CD14-positive monocyte (primary cell): ENCODE results near the gene PRCD. TPM values are rescaled to one million over a fixed set of nuclear protein-coding genes. Genes with fewer than 3 reads are reported as not detected.
"Not testable (repeated sequence)": the region's sequence is repeated elsewhere in the genome, so short reads cannot be mapped to it uniquely, and the experiment has no call there.

Source experiments
- DNase-seq, 3 donors: peaks; one replicate each; pipeline ENCODE4 v3.0.0-alpha.2; 2011 to 2022
- H2AFZ ChIP-seq: 2 replicates; pipeline ENCODE4 v1.6.0; 2012; ENCODE audit warnings: mild to moderate bottlenecking, low read depth, low read length, inconsistent platforms; ENCODE audit not compliant: insufficient read depth, poor library complexity, severe bottlenecking
- H3K27ac ChIP-seq, 2 donors: 1 replicate in 1 of 2; 2 replicates in 1 of 2; pipeline ENCODE4 v1.5.1; 2012 to 2013; ENCODE audit warnings: low read length in 2 of 2, control low read depth in 1 of 2, inconsistent platforms in 1 of 2, low read depth in 1 of 2, mild to moderate bottlenecking in 1 of 2
- H3K27me3 ChIP-seq, 2 donors: one replicate each; pipeline versions ENCODE4 v1.6.0 to v1.6.1; 2011 to 2013; ENCODE audit warnings: low read length in 2 of 2; ENCODE audit not compliant: control insufficient read depth in 2 of 2, insufficient read depth in 2 of 2
- H3K36me3 ChIP-seq, 2 donors: replicated peaks in 1 of 2; 1 replicate in 1 of 2; 2 replicates in 1 of 2; pipeline versions ENCODE4 v1.5.1 to v1.6.1; 2012 to 2013; ENCODE audit warnings: low read length in 2 of 2, control low read depth in 1 of 2, inconsistent platforms in 1 of 2, mild to moderate bottlenecking in 1 of 2; ENCODE audit not compliant: insufficient read depth in 2 of 2, control insufficient read depth in 1 of 2
- H3K4me1 ChIP-seq, 2 donors: 1 replicate in 1 of 2; 2 replicates in 1 of 2; pipeline versions ENCODE4 v1.5.1 to v1.6.1; 2012 to 2013; ENCODE audit warnings: low read length in 2 of 2, control low read depth in 1 of 2, inconsistent platforms in 1 of 2, mild to moderate bottlenecking in 1 of 2, moderate library complexity in 1 of 2; ENCODE audit not compliant: insufficient read depth in 2 of 2, control insufficient read depth in 1 of 2
- H3K4me2 ChIP-seq: replicated peaks from 2 replicates; pipeline ENCODE3; 2012; ENCODE audit warnings: low read length, moderate library complexity, mild to moderate bottlenecking; ENCODE audit not compliant: poor library complexity, severe bottlenecking; ENCODE audit errors: extremely low read depth
- H3K4me3 ChIP-seq, 3 experiments: fragments of 200-600 bp in 1 of 3; sonication (generic) in 1 of 3; replicated peaks in 1 of 3; 1 replicate in 2 of 3; 2 replicates in 1 of 3; pipeline ENCODE4 v1.5.1; 2011 to 2013; ENCODE audit warnings: low read length in 3 of 3, mild to moderate bottlenecking in 3 of 3, control low read depth in 2 of 3, low read depth in 2 of 3, inconsistent platforms in 1 of 3, moderate library complexity in 1 of 3
- H3K79me2 ChIP-seq: 2 replicates; pipeline ENCODE4 v1.6.0; 2012; ENCODE audit warnings: mild to moderate bottlenecking, control low read depth, inconsistent platforms, low read length, moderate library complexity; ENCODE audit not compliant: insufficient read depth
- H3K9ac ChIP-seq: 2 replicates; pipeline ENCODE4 v1.6.0; 2017; ENCODE audit warnings: low read length, mild to moderate bottlenecking; ENCODE audit not compliant: insufficient read depth, poor library complexity, severe bottlenecking
- H3K9me3 ChIP-seq, 2 donors: replicated peaks in 1 of 2; 1 replicate in 1 of 2; 2 replicates in 1 of 2; pipeline versions ENCODE4 v1.5.1 to v1.6.1; 2012 to 2013; ENCODE audit warnings: low read length in 2 of 2, control low read depth in 1 of 2; ENCODE audit not compliant: control insufficient read depth in 1 of 2, insufficient read depth in 1 of 2
- H4K20me1 ChIP-seq: 2 replicates; pipeline ENCODE4 v1.6.0; 2012; ENCODE audit warnings: mild to moderate bottlenecking, low read length, control low read depth, moderate library complexity; ENCODE audit not compliant: insufficient read depth
- H3K27ac Mint-ChIP-seq, 7 donors: one replicate each; pipeline ENCODE4 v1.8.0; 2020; ENCODE audit warnings: mild to moderate bottlenecking in 7 of 7, mixed read lengths in 7 of 7, moderate library complexity in 6 of 7, inconsistent platforms in 2 of 7
- H3K27me3 Mint-ChIP-seq, 3 donors: one replicate each; pipeline ENCODE4 v1.8.0; 2021 to 2022; ENCODE audit warnings: low read depth in 3 of 3, mild to moderate bottlenecking in 3 of 3, mixed read lengths in 3 of 3, moderate library complexity in 3 of 3, inconsistent platforms in 1 of 3
- H3K36me3 Mint-ChIP-seq, 2 donors: one replicate each; pipeline ENCODE4 v1.8.0; 2020; ENCODE audit warnings: mixed read lengths in 2 of 2, inconsistent platforms in 1 of 2, mild to moderate bottlenecking in 1 of 2
- H3K4me1 Mint-ChIP-seq: one replicate; pipeline ENCODE4 v1.8.0; 2020; ENCODE audit warnings: mild to moderate bottlenecking, mixed read lengths
- H3K4me3 Mint-ChIP-seq, 2 donors: one replicate each; pipeline ENCODE4 v1.8.0; 2020; ENCODE audit warnings: mild to moderate bottlenecking in 2 of 2, mixed read lengths in 2 of 2, moderate library complexity in 1 of 2
- H3K9me3 Mint-ChIP-seq, 7 donors: one replicate each; pipeline ENCODE4 v1.8.0; 2020 to 2022; ENCODE audit warnings: mixed read lengths in 7 of 7, mild to moderate bottlenecking in 6 of 7, moderate library complexity in 6 of 7, inconsistent platforms in 2 of 7
- CTCF ChIP-seq: fragments of 200-600 bp; IDR thresholded peaks from one replicate; pipeline ENCODE4 v1.8.0; 2022; ENCODE audit warnings: antibody characterized with exemption, mild to moderate bottlenecking
- WGBS: methylation state at CpG from one replicate; pipeline ENCODE4 v1.1.5; 2013; ENCODE audit warnings: missing lambda C conversion rate; ENCODE audit not compliant: insufficient coverage; 5-methylcytosine and 5-hydroxymethylcytosine counted together
- intact Hi-C, 2 donors: fragments of 100-400 bp; cut with micrococcal nuclease; formaldehyde crosslinking; loops; one replicate each; pipeline versions ENCODE4 v1.15.0 to v1.15.1; 2023
- polyA plus RNA-seq, 3 donors: library from polyadenylated mRNA; depleted of rRNA in 1 of 3; unstranded in 2 of 3; stranded (reverse) in 1 of 3; fragments of 300-500 nt in 2 of 3; fragments of >200 nt in 1 of 3; fragmentation: Illumina TruSeq in 2 of 3; gene quantifications; 1 replicate in 2 of 3; 2 replicates in 1 of 3; pipeline ENCODE4 v1.2.3, GENCODE V29; 2012 to 2021

PRCD gene
- polyA plus RNA-seq, 3 donors, result not detected

DNA sequence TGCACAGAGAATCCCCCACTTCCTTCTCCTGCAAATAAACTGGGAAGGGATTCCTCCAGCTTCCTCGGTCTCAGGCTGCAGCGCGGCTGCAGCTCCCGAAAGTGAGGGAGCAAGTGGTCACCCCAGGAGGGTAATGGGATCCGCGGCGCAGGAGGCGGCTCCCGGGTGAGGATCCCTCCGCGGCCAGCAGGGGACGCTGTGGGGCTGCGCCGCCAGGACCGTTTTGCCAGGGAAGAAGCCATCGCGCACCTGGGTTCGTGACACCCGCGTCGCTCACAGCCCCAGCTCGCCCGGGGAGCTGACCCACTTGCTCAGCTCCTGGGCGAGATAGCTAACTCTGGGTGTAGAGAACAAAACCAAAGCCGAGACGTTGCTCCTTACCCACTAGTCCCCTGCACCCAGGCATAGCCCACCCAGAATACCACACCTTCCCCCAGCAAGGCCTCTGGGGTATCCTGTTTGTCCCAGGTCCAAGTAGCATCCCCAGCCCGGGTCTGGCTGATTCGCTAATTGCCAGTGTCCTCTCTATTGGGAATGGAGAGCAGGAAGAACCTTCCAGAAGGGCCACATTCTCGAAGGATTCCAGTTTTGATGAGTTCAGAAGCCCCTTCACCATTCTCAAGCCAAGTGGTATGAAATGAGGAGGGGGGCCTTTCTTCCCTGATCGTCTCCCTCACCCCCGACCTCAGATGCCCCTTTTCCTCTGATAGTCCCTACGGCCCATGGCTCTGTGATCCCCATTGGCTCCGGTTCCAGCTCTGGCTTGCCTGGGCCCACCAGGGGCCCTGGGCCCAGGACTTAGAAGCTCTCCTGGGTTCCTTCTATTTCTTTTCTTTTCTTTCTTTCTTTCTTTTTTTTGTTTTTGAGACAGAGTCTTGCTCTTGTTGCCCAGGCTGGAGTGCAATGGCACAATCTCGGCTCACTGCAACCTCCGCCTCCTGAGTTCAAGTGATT lies 16.5 kb upstream of the PRCD start:
- Histone ChIP-seq H3K4me2 (peak overlapping the region; percentile 14), H3K27me3 (peaks cover 0 to 19% of the 10 kb centered on the region in 2 donors), H3K9ac (no peak overlapping the region), H3K9me3 (no peaks in the 10 kb centered on the region), H3K36me3 (no peaks in the 10 kb centered on the region), H3K4me1 (peaks cover 4 to 13% of the 10 kb centered on the region in 2 donors), H3K4me3 (no peak overlapping the region), H4K20me1 (no peaks in the 10 kb centered on the region), H3K79me2 (no peaks in the 10 kb centered on the region), H3K27ac (no peak overlapping the region), H2AFZ (peak overlapping the region; percentile 57)
- Mint-ChIP-seq H3K4me3 (peak overlapping the region in 1 of 2 donors; percentile 71), H3K27me3 (peaks cover 21 to 38% (median 33%) of the 10 kb centered on the region in 3 donors), H3K27ac (peak overlapping the region in 2 of 7 donors; percentile 8 to 61), H3K4me1 (peaks cover 11% of the 10 kb centered on the region), H3K36me3 (no peaks in the 10 kb centered on the region), H3K9me3 (peaks cover 0 to 3% (median 0%) of the 10 kb centered on the region in 7 donors)
- 9% methylated on average over 27 of the region's 35 CpGs for WGBS
- intact Hi-C loops, result loop anchor here (1.0 to 10.0 kb wide), 4 partner anchors 63 to 181 kb away; no protein-coding TSS in a partner anchor
- DNase-seq, result peak; percentile 66 to 79 (median 67)
- peak; percentile 100 for TF ChIP-seq CTCF

DNA sequence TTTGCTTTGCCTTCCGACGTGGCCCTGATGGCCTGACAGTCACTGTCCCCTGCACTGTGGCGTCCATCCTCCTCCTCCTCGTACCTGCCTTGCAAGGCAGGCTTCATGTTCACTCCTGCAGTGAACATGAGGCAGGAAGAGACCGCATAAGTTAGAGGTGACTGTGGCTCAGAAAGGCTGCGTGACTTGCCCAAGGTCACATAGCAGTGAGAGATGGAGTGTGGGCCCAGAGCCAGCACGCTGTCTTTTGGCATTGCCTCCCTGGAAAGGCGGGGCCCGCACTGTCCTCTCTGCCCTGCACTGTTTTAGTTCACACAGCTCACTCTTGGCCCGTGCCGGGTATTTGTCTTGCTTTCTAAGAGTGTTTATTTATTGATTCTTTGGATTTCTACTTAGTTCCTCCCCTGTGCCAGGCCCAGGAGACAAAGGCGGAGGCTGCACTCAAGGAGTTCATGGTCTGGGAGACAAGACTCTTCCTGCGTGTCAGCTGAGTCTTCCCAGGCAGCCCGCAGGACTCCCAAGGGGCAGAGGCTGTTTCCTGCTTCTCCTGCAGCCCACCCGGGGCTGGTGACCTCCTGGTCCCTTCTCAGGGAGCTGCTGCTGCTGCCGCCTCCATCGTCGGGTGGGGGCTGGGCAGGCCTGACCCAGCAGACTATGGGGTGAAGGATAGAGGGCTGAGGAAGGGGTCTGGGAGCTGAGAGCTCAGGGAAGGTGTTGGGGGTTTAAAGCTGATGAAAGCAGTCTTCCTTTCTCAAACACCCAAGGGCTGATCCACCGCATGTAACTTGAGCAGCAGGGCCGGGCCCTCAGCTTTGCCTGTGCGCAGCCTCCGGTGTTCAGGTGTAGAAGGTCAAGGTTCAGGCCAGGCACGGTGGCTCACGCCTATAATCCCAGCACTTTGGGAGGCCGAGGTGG lies 15.0 kb upstream of the PRCD start:
- Mint-ChIP-seq H3K27ac (peak overlapping the region in 2 of 7 donors; percentile 13), H3K4me1 (peaks cover 16% of the 10 kb centered on the region), H3K4me3 (no peak overlapping the region), H3K27me3 (peaks cover 22 to 43% (median 32%) of the 10 kb centered on the region in 3 donors), H3K36me3 (no peaks in the 10 kb centered on the region), H3K9me3 (peaks cover 0 to 3% (median 0%) of the 10 kb centered on the region in 7 donors)
- H3K4me1 ChIP-seq, result peaks cover 4 to 20% of the 10 kb centered on the region in 2 donors
- H4K20me1 ChIP-seq, result no peaks in the 10 kb centered on the region
- H3K4me2 ChIP-seq, result no peak overlapping the region
- no peak for TF ChIP-seq CTCF
- no peak overlapping the region for H3K9ac ChIP-seq
- no peak for DNase-seq
- H3K9me3 ChIP-seq, result no peaks in the 10 kb centered on the region
- intact Hi-C loops, result loop anchor here in 1 of 2 donors (2.0 to 10.0 kb wide), 2 partner anchors 100 to 180 kb away; no protein-coding TSS in a partner anchor
- H2AFZ ChIP-seq, result no peak overlapping the region
- H3K79me2 ChIP-seq, result no peaks in the 10 kb centered on the region
- no peak overlapping the region for H3K27ac ChIP-seq
- 89% methylated on average over 19 of the region's 25 CpGs for WGBS
- peaks cover 0 to 27% of the 10 kb centered on the region in 2 donors for H3K27me3 ChIP-seq
- H3K4me3 ChIP-seq, result no peak overlapping the region
- H3K36me3 ChIP-seq, result no peaks in the 10 kb centered on the region

DNA sequence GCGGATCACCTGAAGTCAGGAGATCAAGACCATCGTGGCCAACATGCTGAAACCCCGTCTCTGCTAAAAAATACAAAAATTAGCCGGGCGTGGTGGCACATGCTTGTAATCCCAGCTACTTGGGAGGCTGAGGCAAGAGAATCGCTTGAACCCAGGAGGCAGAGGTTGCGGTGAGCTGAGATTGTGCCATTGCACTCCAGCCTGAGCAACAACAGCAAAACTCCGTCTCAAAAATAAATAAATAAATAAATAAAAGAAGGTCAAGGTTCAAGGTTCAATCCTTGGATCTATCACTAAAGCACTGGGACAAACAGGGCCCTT lies 14.4 kb upstream of the PRCD start:
- 93% methylated on average over 5 of the region's 8 CpGs for WGBS
- H3K4me3 ChIP-seq, H3K9me3 ChIP-seq, H3K27ac Mint-ChIP-seq, H3K27ac ChIP-seq, H3K4me2 ChIP-seq, H3K4me3 Mint-ChIP-seq, H2AFZ ChIP-seq, DNase-seq, H3K36me3 Mint-ChIP-seq, H3K9me3 Mint-ChIP-seq, H4K20me1 ChIP-seq, H3K36me3 ChIP-seq, H3K9ac ChIP-seq, H3K79me2 ChIP-seq: not testable (repeated sequence)
- H3K4me1 Mint-ChIP-seq, result peaks cover 21% of the 10 kb centered on the region
- Histone ChIP-seq H3K27me3 (peaks cover 0 to 27% of the 10 kb centered on the region in 2 donors), H3K4me1 (peaks cover 4 to 24% of the 10 kb centered on the region in 2 donors)
- intact Hi-C loops, result loop anchor here in 1 of 2 donors (2.0 to 10.0 kb wide), 2 partner anchors 99 to 179 kb away; no protein-coding TSS in a partner anchor
- H3K27me3 Mint-ChIP-seq, result peaks cover 22 to 42% (median 30%) of the 10 kb centered on the region in 3 donors
